Esophagus (tissue), 2 donors: ENCODE measurements around the gene KY. TPM values are rescaled to one million over a fixed set of nuclear protein-coding genes. Genes with fewer than 3 reads are reported as not detected.

ENCODE experiments used
- H3K27ac ChIP-seq, 2 donors: one replicate each; pipeline ENCODE4 v1.5.1; 2013; ENCODE audit warnings: low read depth in 2 of 2, mild to moderate bottlenecking in 2 of 2, inconsistent platforms in 1 of 2, low read length in 1 of 2, moderate library complexity in 1 of 2
- H3K27me3 ChIP-seq, 2 donors: one replicate each; pipeline ENCODE4 v1.6.1; 2013; ENCODE audit warnings: low read length in 2 of 2, control low read depth in 1 of 2, mild to moderate bottlenecking in 1 of 2; ENCODE audit not compliant: insufficient read depth in 2 of 2, control insufficient read depth in 1 of 2
- H3K36me3 ChIP-seq, 2 donors: one replicate each; pipeline ENCODE4 v1.6.1; 2013; ENCODE audit warnings: low read length in 1 of 2; ENCODE audit not compliant: control insufficient read depth in 2 of 2, insufficient read depth in 2 of 2
- H3K4me1 ChIP-seq, 2 donors: one replicate each; pipeline ENCODE4 v1.6.1; 2013; ENCODE audit warnings: low read length in 1 of 2; ENCODE audit not compliant: control insufficient read depth in 2 of 2, insufficient read depth in 2 of 2
- H3K4me3 ChIP-seq, 2 donors: one replicate each; pipeline ENCODE4 v1.5.1; 2013; ENCODE audit warnings: low read length in 2 of 2, mild to moderate bottlenecking in 2 of 2, low read depth in 1 of 2, moderate library complexity in 1 of 2
- H3K9me3 ChIP-seq, 2 donors: one replicate each; pipeline ENCODE4 v1.6.1; 2013; ENCODE audit warnings: mild to moderate bottlenecking in 2 of 2, low read depth in 1 of 2, low read length in 1 of 2, moderate library complexity in 1 of 2; ENCODE audit not compliant: control insufficient read depth in 2 of 2, insufficient read depth in 1 of 2
- WGBS, 2 donors: extraction: QIAGEN DNeasy Blood & Tissue Kit; methylation state at CpG; one replicate each; pipeline ENCODE4 v1.1.7; 2013; 5-methylcytosine and 5-hydroxymethylcytosine counted together
- polyA plus RNA-seq, 2 donors: library from polyadenylated mRNA; stranded (reverse); fragments of 200-250 nt; gene quantifications; one replicate each; pipeline ENCODE4 v1.2.3, GENCODE V29; 2013
- donor health status: healthy with polysubstance abuse.
- donor health status: Bipolar disorder and iron deficiency.

The KY gene
- polyA plus RNA-seq, 2 donors, result 0.02 to 0.08 TPM

- no peaks in the 10 kb centered on the region for H3K27me3 ChIP-seq
- H3K9me3 ChIP-seq, result peaks cover 0 to 2% of the 10 kb centered on the region in 2 donors
- peaks cover 0 to 3% of the 10 kb centered on the region in 2 donors for H3K36me3 ChIP-seq
- H3K4me3 ChIP-seq, result no peak overlapping the region
- no peak overlapping the region for H3K27ac ChIP-seq
- no peaks in the 10 kb centered on the region for H3K4me1 ChIP-seq
- 88 to 92% methylated on average over 2 of the region's 2 CpGs for WGBS, 2 donors
Measured at GRCh38 chr3:134564991-134565390, 85.8 kb downstream of the KY start.

GRCh38 chr3:134563601-134564000, 87.2 kb downstream of the KY start:
- Histone ChIP-seq H3K9me3 (no peaks in the 10 kb centered on the region), H3K4me3 (no peak overlapping the region), H3K36me3 (peaks cover 0 to 7% of the 10 kb centered on the region in 2 donors), H3K4me1 (no peaks in the 10 kb centered on the region), H3K27me3 (no peaks in the 10 kb centered on the region), H3K27ac (no peak overlapping the region)
- 51 to 65% methylated on average over 6 of the region's 6 CpGs for WGBS, 2 donors

- Histone ChIP-seq H3K27me3 (no peaks in the 10 kb centered on the region), H3K4me3 (no peak overlapping the region), H3K27ac (no peak overlapping the region), H3K36me3 (peaks cover 0 to 7% of the 10 kb centered on the region in 2 donors), H3K9me3 (no peaks in the 10 kb centered on the region), H3K4me1 (no peaks in the 10 kb centered on the region)
- WGBS, 2 donors, result 94% methylated on average over 4 of the region's 4 CpGs
Measured at GRCh38 chr3:134562055-134562454, 88.8 kb downstream of the KY start.

GRCh38 chr3:134559591-134559990, 91.2 kb downstream of the KY start:
- Histone ChIP-seq H3K27me3 (no peaks in the 10 kb centered on the region), H3K4me3 (no peak overlapping the region), H3K36me3 (peaks cover 0 to 7% of the 10 kb centered on the region in 2 donors), H3K4me1 (no peaks in the 10 kb centered on the region), H3K9me3 (no peaks in the 10 kb centered on the region), H3K27ac (no peak overlapping the region)
- 95 to 99% methylated on average over 3 of the region's 3 CpGs for WGBS, 2 donors

Other genes starting within 250 kb of the KY start
- gene ANAPC13, start 165.0 kb downstream of the KY start, polyA plus RNA-seq, result 10 to 100 TPM; 15.7 to 33.0 TPM
- 10 to 100 TPM; 10.1 to 11.7 TPM for gene CEP63, start 165.0 kb downstream of the KY start, polyA plus RNA-seq
- gene EPHB1, start 144.2 kb upstream of the KY start, polyA plus RNA-seq, result under 1 TPM; 0.04 to 0.38 TPM